HG02884 (cell line): Measurements from ENCODE around the gene TSPEAR.
"Not testable (repeated sequence)": the region's sequence is repeated elsewhere in the genome, so short reads cannot be mapped to it uniquely, and the experiment has no call there.

Source experiments
- ATAC-seq: cut with Tn5 transposase; IDR thresholded peaks from one replicate; pipeline ENCODE4 v1.9.1; 2021; ENCODE audit warnings: mild to moderate bottlenecking, moderate library complexity; ENCODE audit not compliant: unreplicated experiment

The TSPEAR gene

GRCh38 chr21:44656868-44657267, 54.5 kb downstream of the TSPEAR start:
- ATAC-seq = no peak

DNA sequence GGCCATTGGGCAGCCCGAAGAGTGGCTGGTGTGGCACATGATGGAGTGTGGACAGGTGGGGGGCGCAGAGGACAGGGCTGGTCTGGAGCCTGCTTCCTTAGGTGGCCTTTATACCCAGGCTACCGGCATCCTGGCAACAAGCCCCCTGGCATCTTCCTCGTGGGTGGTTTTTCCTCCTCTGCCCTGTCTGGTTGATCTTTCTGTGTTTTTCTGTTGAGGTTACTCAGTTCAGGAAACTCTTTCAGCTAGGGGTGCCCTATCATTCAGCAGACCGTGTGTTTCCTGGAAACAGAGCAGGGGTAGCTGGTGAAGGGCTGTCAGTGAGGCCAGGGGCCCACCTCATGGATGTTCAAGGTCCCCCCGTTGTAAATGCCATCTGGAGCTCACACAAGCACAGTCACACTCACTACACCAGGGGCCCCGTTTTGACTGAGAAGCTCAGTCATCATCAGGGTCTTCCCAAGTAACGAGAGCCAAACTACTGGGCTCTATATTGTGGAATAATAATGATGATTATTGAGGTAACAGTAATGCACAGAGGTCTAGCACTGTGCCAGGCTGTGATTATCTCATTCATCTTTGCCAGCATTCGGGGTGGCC, 56.7 kb downstream of the TSPEAR start, which contains the start of gene KRTAP12-4:
Gene KRTAP12-4 (minus strand): TSS at position 84 of the 600 bp plus-strand sequence. CDS start 45 bp downstream, at position 39.
- no peak for ATAC-seq

DNA sequence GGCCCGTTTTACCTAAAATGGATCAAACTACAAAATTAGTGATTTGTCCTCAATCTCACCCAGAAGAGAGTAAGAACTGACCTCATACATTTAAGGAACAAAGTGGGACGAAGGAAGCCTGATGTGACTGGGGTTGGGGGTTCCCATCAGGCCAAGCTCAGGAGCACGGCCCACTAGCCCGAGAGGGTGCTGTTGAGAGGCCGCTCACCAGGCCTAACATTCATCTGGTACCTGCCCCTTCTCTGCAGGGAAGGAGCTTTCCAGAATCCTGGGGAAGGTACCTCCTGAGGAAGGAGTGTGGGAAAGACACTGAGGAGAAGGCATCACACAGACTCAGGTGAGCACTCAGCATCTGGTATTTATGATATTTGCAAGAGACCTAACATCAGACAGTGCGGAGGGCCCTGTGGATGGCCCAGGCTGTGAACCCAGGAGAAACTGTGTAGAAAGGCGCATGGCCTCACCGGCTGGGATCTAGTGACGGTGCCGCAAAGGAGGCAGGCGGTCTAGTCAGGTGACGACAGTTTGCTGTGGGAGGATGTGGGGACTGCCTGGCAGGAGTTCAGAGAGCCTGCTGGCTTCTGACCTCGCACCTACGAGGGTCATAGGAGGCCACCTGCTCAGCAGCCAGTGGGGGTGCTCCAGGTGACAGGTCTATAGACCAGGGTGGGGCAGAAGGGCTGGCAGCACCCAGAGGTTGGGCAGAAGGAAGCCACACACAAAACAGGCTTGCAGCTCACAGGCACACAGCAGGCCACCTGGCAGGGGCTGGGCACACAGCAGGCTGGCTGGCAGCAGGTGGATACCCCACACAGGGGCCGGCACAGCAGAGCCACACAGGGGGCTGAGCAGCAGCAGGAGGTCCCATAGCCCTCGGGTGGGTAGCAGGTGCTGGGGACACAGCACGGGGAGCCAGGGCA, 57.5 kb downstream of the TSPEAR start:
- no peak for ATAC-seq

DNA sequence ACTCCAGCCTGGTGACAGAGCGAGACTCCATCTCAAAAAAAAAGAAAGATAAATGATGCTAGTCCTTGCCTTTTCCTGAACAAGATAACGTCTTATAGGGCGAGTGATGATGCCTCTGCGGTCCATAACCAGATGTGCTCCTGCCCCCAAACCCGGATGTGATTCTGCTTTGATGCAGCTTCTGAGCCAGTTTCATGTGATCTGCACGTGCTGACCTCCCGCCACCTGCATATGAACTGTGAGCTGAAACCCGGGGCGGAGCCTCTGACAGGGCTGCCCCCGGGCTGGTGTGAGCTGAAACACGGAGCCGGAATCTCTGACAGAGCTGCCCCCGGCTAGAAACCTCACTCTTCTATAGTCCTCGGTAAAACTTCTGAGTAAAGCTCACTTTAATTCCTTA, 58.2 kb downstream of the TSPEAR start:
- no peak for ATAC-seq

- no peak for ATAC-seq
These were observed 60.2 kb downstream of the TSPEAR start for GRCh38 chr21:44650973-44651675.

DNA sequence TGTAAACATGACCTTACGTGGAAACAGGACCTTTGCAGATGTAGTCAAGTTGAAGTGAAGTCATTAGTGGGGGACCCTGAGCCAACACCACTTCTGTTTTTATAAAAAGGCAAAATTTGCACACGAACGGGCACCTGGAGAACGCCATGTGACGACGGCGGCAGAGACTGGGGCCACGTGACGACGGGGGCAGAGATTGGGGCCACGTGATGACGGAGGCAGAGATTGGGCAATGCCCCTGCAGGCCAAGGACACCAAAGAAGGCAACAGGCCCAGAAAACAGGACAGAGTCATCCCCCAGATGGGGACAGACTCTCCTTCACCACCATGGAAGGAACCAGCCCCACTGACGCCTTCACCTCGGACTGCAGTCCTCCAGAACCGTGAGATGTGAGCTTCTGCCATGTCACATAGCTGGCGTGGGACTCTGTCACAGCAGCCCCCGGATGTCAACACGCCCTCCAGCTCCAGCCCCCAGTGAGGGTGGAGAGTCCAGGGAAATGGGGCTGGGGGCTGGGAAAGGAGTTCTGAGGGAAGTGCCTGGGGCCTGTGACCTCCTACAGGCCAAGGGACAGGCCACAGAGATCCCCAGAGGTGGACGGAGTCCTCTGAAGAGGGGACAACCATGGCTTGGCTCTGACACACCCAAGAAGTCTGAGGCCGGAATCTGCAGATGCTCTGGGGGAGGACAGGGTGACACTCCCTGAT, 61.0 kb downstream of the TSPEAR start:
- ATAC-seq = no peak

- ATAC-seq = no peak
These were observed 61.8 kb downstream of the TSPEAR start for GRCh38 chr21:44649521-44650100.

- no peak for ATAC-seq
These were observed 62.6 kb downstream of the TSPEAR start for GRCh38 chr21:44648557-44649311.

- ATAC-seq = no peak
These were observed 64.2 kb downstream of the TSPEAR start for GRCh38 chr21:44647222-44647552.

DNA sequence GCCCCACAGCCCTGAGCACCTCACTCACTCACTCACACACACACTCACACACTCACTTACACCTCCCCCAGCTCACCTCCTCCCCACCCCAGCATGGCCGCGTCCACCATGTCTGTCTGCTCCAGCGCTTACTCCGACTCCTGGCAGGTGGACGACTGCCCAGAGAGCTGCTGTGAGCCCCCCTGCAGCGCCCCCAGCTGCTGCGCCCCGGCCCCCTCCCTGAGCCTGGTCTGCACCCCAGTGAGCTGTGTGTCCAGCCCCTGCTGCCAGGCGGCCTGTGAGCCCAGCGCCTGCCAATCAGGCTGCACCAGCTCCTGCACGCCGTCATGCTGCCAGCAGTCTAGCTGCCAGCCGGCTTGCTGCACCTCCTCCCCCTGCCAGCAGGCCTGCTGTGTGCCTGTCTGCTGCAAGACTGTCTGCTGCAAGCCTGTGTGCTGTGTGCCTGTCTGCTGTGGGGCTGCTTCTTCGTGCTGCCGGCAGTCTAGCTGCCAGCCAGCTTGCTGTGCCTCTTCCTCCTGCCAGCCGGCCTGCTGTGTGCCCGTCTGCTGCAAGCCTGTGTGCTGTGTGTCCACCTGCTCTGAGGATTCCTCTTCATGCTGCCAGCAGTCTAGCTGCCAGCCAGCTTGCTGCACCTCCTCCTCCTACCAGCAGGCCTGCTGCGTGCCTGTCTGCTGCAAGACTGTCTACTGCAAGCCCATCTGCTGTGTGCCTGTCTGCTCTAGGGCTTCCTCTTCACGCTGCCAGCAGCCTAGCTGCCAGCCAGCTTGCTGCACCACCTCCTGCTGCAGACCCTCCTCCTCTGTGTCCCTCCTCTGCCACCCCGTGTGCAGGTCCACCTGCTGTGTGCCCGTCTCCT, 64.8 kb downstream of the TSPEAR start, which contains the start of gene KRTAP10-11:
Gene KRTAP10-11 (plus strand): TSS at position 49 of the 856 bp plus-strand sequence. CDS start 45 bp downstream, at position 94.
- not testable (repeated sequence) for ATAC-seq

- ATAC-seq = no peak
These were observed 66.5 kb downstream of the TSPEAR start for GRCh38 chr21:44644878-44645277.

DNA sequence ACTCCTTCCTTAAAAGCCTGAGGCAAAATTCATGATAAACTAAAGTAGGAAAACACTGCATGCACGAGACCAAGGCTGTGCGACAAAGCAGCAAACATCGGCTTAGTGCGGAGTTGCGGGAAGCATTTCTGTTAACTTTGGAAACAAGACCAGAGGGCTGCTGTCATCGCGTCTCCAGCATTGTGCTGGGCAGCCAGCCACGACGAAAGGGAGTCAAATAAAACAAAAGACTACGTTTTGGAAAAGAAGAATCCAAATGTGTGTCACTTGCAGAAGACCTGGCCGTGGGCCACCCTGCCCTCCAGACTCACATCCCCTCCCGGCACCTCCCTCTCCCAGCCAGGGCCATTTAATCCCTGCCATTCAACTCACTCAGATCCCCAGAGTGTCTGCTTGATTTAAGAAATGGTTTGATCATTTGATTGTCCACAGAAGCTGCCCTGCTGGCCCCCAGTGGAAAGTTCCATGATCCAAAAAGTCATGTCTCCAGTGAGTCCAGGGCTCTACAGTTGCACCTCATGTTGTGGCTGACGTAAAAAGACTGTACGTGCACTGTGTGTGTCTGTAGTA, 67.5 kb downstream of the TSPEAR start:
- ATAC-seq = no peak

- ATAC-seq = no peak
These were observed 70.6 kb downstream of the TSPEAR start for GRCh38 chr21:44640761-44641160.

DNA sequence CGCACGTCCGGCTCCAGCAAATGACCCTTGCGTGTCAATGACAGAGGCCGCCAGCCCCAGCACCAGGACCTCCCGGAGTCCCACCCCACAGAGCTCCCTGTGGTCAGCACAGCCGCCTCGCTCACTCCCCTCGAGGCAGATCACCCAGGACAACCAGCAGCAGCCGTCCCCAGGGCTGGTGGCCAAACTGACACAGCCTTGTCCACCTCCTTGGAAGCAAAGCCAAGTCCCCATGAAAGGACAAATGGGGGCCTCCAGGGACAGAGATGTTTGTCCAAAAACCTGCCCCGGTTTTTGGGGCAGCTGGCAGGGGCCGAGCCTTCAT, 72.1 kb downstream of the TSPEAR start:
- ATAC-seq = no peak

DNA sequence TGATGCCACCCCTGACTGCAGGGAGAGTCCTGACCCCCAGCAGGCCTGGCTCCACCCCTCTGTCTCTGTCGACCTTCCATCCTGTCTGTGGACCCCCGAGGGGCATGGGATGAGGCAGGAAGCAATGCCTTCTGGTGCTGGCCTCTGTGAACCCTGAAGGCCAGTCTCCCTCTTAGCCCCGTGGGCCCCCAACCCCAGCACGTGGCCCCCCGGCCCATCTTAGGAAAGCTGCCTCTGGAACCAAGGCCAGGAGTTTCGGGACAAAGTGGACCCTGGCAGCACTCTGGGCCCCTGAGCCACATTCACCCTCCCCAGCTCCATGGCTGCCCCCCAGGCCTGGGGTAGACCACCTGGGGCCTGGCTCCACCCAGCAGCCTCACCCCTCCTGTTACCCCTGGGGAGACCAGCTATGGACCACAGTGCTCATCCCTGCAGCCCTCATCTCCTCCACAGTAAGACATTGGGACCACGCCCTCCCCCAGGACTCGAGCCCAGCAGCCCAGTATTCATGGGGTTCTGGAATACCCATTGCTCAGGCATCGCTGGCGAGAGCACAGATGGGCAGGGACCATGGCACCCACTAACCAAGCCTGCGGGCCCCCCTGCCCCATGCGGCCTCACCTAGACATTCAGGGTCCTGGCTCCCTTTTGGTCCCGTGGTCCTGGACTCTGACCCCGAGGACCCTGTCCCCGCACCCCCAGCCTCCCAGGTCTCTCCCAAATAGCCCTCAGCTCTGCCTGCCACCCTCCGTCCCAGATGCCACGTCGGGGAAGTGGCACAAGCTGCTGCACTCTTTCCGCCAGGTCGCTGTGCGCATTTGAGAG, 72.7 kb downstream of the TSPEAR start:
- not testable (repeated sequence) for ATAC-seq

- ATAC-seq = not testable (repeated sequence)
These were observed 73.5 kb downstream of the TSPEAR start for GRCh38 chr21:44637851-44638348.

- no peak for ATAC-seq
These were observed 74.1 kb downstream of the TSPEAR start, which contains the start of gene KRTAP10-10 for GRCh38 chr21:44637018-44637850. TSS of gene KRTAP10-10 (plus strand) at chr21:44637356. CDS start at chr21:44637418, 62 bp downstream.
